ENCODE measurements around the gene MALRD1. TPM values are rescaled to one million over a fixed set of nuclear protein-coding genes. Genes with fewer than 3 reads are reported as not detected.

The MALRD1 gene
- total RNA-seq, 1 donor from 2014 or later, result not detected

- Mint-ChIP-seq H3K4me3 (no peak overlapping the region), H3K4me1 (ENCODE audit: low read depth) (no peaks in the 10 kb centered on the region), H3K9me3 (peaks cover 3% of the 10 kb centered on the region), H3K36me3 (ENCODE audit: low read depth) (no peaks in the 10 kb centered on the region), H3K27me3 (ENCODE audit: insufficient read depth) (no peaks in the 10 kb centered on the region), H3K27ac (no peak overlapping the region)
- intact Hi-C loops (cut with micrococcal nuclease), result no loop called here
- DNase-seq (ENCODE audit: low spot score), result no peak
Measured at GRCh38 chr10:19333631-19334030, 285.0 kb downstream of the MALRD1 start.

GRCh38 chr10:19347621-19348020, 299.0 kb downstream of the MALRD1 start:
- Mint-ChIP-seq H3K9me3 (no peaks in the 10 kb centered on the region), H3K4me3 (no peak overlapping the region), H3K27me3 (ENCODE audit: insufficient read depth) (no peaks in the 10 kb centered on the region), H3K36me3 (ENCODE audit: low read depth) (no peaks in the 10 kb centered on the region), H3K27ac (no peak overlapping the region), H3K4me1 (ENCODE audit: low read depth) (no peaks in the 10 kb centered on the region)
- no peak for DNase-seq (ENCODE audit: low spot score)
- intact Hi-C loops (cut with micrococcal nuclease), result no loop called here

- no peak for DNase-seq (ENCODE audit: low spot score)
- H3K27me3 Mint-ChIP-seq (ENCODE audit: insufficient read depth), result no peaks in the 10 kb centered on the region
- intact Hi-C loops (cut with micrococcal nuclease), result no loop called here
Measured at GRCh38 chr10:19367176-19367575, 318.6 kb downstream of the MALRD1 start.

GRCh38 chr10:19373988-19374387, 325.4 kb downstream of the MALRD1 start:
- intact Hi-C loops (cut with micrococcal nuclease), result no loop called here
- no peak overlapping the region for H3K27ac Mint-ChIP-seq
- peaks cover 3% of the 10 kb centered on the region for H3K9me3 Mint-ChIP-seq
- no peaks in the 10 kb centered on the region for H3K27me3 Mint-ChIP-seq (ENCODE audit: insufficient read depth)
- DNase-seq (ENCODE audit: low spot score), result no peak
- no peak overlapping the region for H3K4me3 Mint-ChIP-seq
- no peaks in the 10 kb centered on the region for H3K36me3 Mint-ChIP-seq (ENCODE audit: low read depth)
- no peaks in the 10 kb centered on the region for H3K4me1 Mint-ChIP-seq (ENCODE audit: low read depth)

More at GRCh38 chr10:19367176-19367575, 318.6 kb downstream of the MALRD1 start:
- Mint-ChIP-seq H3K9me3 (peaks cover 6% of the 10 kb centered on the region), H3K27ac (no peak overlapping the region), H3K36me3 (ENCODE audit: low read depth) (no peaks in the 10 kb centered on the region), H3K4me3 (no peak overlapping the region), H3K4me1 (ENCODE audit: low read depth) (no peaks in the 10 kb centered on the region)

GRCh38 chr10:19385846-19386450, 337.3 kb downstream of the MALRD1 start:
- intact Hi-C loops (cut with micrococcal nuclease), result no loop called here
- H3K27ac Mint-ChIP-seq, result no peak overlapping the region
- no peak overlapping the region for H3K4me3 Mint-ChIP-seq
- no peak for DNase-seq (ENCODE audit: low spot score)
- H3K27me3 Mint-ChIP-seq (ENCODE audit: insufficient read depth), result no peaks in the 10 kb centered on the region
- H3K36me3 Mint-ChIP-seq (ENCODE audit: low read depth), result no peaks in the 10 kb centered on the region
- peaks cover 6% of the 10 kb centered on the region for H3K9me3 Mint-ChIP-seq
- H3K4me1 Mint-ChIP-seq (ENCODE audit: low read depth), result no peaks in the 10 kb centered on the region

GRCh38 chr10:19408924-19409323, 360.3 kb downstream of the MALRD1 start:
- no peaks in the 10 kb centered on the region for H3K4me1 Mint-ChIP-seq (ENCODE audit: low read depth)
- no peak for DNase-seq (ENCODE audit: low spot score)
- no peak overlapping the region for H3K4me3 Mint-ChIP-seq
- H3K27ac Mint-ChIP-seq, result no peak overlapping the region
- H3K36me3 Mint-ChIP-seq (ENCODE audit: low read depth), result no peaks in the 10 kb centered on the region
- intact Hi-C loops (cut with micrococcal nuclease), result no loop called here
- no peaks in the 10 kb centered on the region for H3K27me3 Mint-ChIP-seq (ENCODE audit: insufficient read depth)
- H3K9me3 Mint-ChIP-seq, result peaks cover 5% of the 10 kb centered on the region

- Mint-ChIP-seq H3K4me1 (ENCODE audit: low read depth) (no peaks in the 10 kb centered on the region), H3K36me3 (ENCODE audit: low read depth) (no peaks in the 10 kb centered on the region), H3K27me3 (ENCODE audit: insufficient read depth) (no peaks in the 10 kb centered on the region), H3K4me3 (no peak overlapping the region), H3K27ac (no peak overlapping the region), H3K9me3 (peaks cover 5% of the 10 kb centered on the region)
- no peak for DNase-seq (ENCODE audit: low spot score)
- intact Hi-C loops (cut with micrococcal nuclease), result no loop called here
Measured at GRCh38 chr10:19411119-19411518, 362.5 kb downstream of the MALRD1 start.

- H3K27ac Mint-ChIP-seq, result no peak overlapping the region
- DNase-seq (ENCODE audit: low spot score), result no peak
- H3K9me3 Mint-ChIP-seq, result peaks cover 5% of the 10 kb centered on the region
- intact Hi-C loops (cut with micrococcal nuclease), result no loop called here
- H3K36me3 Mint-ChIP-seq (ENCODE audit: low read depth), result no peaks in the 10 kb centered on the region
- H3K4me1 Mint-ChIP-seq (ENCODE audit: low read depth), result no peaks in the 10 kb centered on the region
- H3K27me3 Mint-ChIP-seq (ENCODE audit: insufficient read depth), result no peaks in the 10 kb centered on the region
- H3K4me3 Mint-ChIP-seq, result no peak overlapping the region
Measured at GRCh38 chr10:19412531-19412930, 363.9 kb downstream of the MALRD1 start.

- no peak overlapping the region for H3K27ac Mint-ChIP-seq
- H3K36me3 Mint-ChIP-seq (ENCODE audit: low read depth), result no peaks in the 10 kb centered on the region
- intact Hi-C loops (cut with micrococcal nuclease), result no loop called here
- H3K4me1 Mint-ChIP-seq (ENCODE audit: low read depth), result no peaks in the 10 kb centered on the region
- no peaks in the 10 kb centered on the region for H3K9me3 Mint-ChIP-seq
- H3K27me3 Mint-ChIP-seq (ENCODE audit: insufficient read depth), result no peaks in the 10 kb centered on the region
- no peak for DNase-seq (ENCODE audit: low spot score)
- no peak overlapping the region for H3K4me3 Mint-ChIP-seq
Measured at GRCh38 chr10:19416164-19416563, 367.6 kb downstream of the MALRD1 start.

GRCh38 chr10:19417740-19418139, 369.1 kb downstream of the MALRD1 start:
- no peak for DNase-seq (ENCODE audit: low spot score)
- intact Hi-C loops (cut with micrococcal nuclease), result no loop called here
- H3K27ac Mint-ChIP-seq, result no peak overlapping the region
- no peaks in the 10 kb centered on the region for H3K36me3 Mint-ChIP-seq (ENCODE audit: low read depth)
- H3K27me3 Mint-ChIP-seq (ENCODE audit: insufficient read depth), result no peaks in the 10 kb centered on the region
- H3K4me3 Mint-ChIP-seq, result no peak overlapping the region
- no peaks in the 10 kb centered on the region for H3K4me1 Mint-ChIP-seq (ENCODE audit: low read depth)
- H3K9me3 Mint-ChIP-seq, result no peaks in the 10 kb centered on the region

- Mint-ChIP-seq H3K4me1 (ENCODE audit: low read depth) (no peaks in the 10 kb centered on the region), H3K27me3 (ENCODE audit: insufficient read depth) (no peaks in the 10 kb centered on the region), H3K27ac (no peak overlapping the region), H3K4me3 (no peak overlapping the region), H3K36me3 (ENCODE audit: low read depth) (no peaks in the 10 kb centered on the region), H3K9me3 (no peaks in the 10 kb centered on the region)
- DNase-seq (ENCODE audit: low spot score), result no peak
- intact Hi-C loops (cut with micrococcal nuclease), result no loop called here
Measured at GRCh38 chr10:19421674-19422073, 373.1 kb downstream of the MALRD1 start.

GRCh38 chr10:19426034-19426433, 377.4 kb downstream of the MALRD1 start:
- no peaks in the 10 kb centered on the region for H3K27me3 Mint-ChIP-seq (ENCODE audit: insufficient read depth)
- no peak overlapping the region for H3K27ac Mint-ChIP-seq
- H3K4me1 Mint-ChIP-seq (ENCODE audit: low read depth), result no peaks in the 10 kb centered on the region
- H3K36me3 Mint-ChIP-seq (ENCODE audit: low read depth), result no peaks in the 10 kb centered on the region
- no peak for DNase-seq (ENCODE audit: low spot score)
- H3K4me3 Mint-ChIP-seq, result no peak overlapping the region
- H3K9me3 Mint-ChIP-seq, result peaks cover 3% of the 10 kb centered on the region
- intact Hi-C loops (cut with micrococcal nuclease), result no loop called here

GRCh38 chr10:19431622-19432351, 383.2 kb downstream of the MALRD1 start:
- H3K4me3 Mint-ChIP-seq, result no peak overlapping the region
- H3K27me3 Mint-ChIP-seq (ENCODE audit: insufficient read depth), result no peaks in the 10 kb centered on the region
- H3K36me3 Mint-ChIP-seq (ENCODE audit: low read depth), result no peaks in the 10 kb centered on the region
- intact Hi-C loops (cut with micrococcal nuclease), result no loop called here
- no peak for DNase-seq (ENCODE audit: low spot score)
- H3K9me3 Mint-ChIP-seq, result peaks cover 3% of the 10 kb centered on the region
- H3K27ac Mint-ChIP-seq, result no peak overlapping the region
- H3K4me1 Mint-ChIP-seq (ENCODE audit: low read depth), result no peaks in the 10 kb centered on the region
